H1 (cell line): ENCODE data around the gene EPG5. TPM values are rescaled to one million over a fixed set of nuclear protein-coding genes. Genes with fewer than 3 reads are reported as not detected.

Source experiments
- CTCF ChIA-PET: fragments of 300-600 bp; sonication (Branson Sonifier 250); formaldehyde crosslinking; loops from one replicate; lab custom pipeline; 2021; ENCODE audit not compliant: partially characterized antibody; lab: Charles Lee
- POLR2A ChIA-PET: fragments of 300-600 bp; sonication (Branson Sonifier 250); formaldehyde crosslinking; loops from one replicate; lab custom pipeline; 2021; ENCODE audit warnings: inconsistent platforms; ENCODE audit not compliant: partially characterized antibody; lab: Charles Lee
- DNase-seq, 2 experiments: peaks; one replicate each; pipeline versions ENCODE4 v3.0.0 to v3.0.0-alpha.2; 2010 to 2022; ENCODE audit warnings: low spot score in 2 of 2, low read depth in 1 of 2, mixed read lengths in 1 of 2
- FAIRE-seq: peaks from 2 replicates; lab custom pipeline; 2011; peaks lifted over from hg19 to GRCh38; lab: Jason Lieb, UNC
- H2AFZ ChIP-seq: 2 replicates; pipeline ENCODE4 v1.8.1; 2012; ENCODE audit warnings: low read length, inconsistent platforms
- H2AK5ac ChIP-seq: 2 replicates; pipeline ENCODE4 v1.6.1; 2013; ENCODE audit warnings: low read depth, low read length
- H2BK120ac ChIP-seq: replicated peaks from 2 replicates; pipeline ENCODE3; 2013; ENCODE audit warnings: low read depth, low read length, inconsistent platforms
- H2BK12ac ChIP-seq: 2 replicates; pipeline ENCODE4 v1.6.1; 2013; ENCODE audit warnings: low read depth, low read length
- H2BK15ac ChIP-seq: 2 replicates; pipeline ENCODE4 v1.6.1; 2013; ENCODE audit warnings: low read length
- H2BK20ac ChIP-seq: 2 replicates; pipeline ENCODE4 v1.6.1; 2013; ENCODE audit warnings: low read length
- H2BK5ac ChIP-seq: 2 replicates; pipeline ENCODE4 v1.6.1; 2013; ENCODE audit warnings: low read depth, low read length
- H3K14ac ChIP-seq: 2 replicates; pipeline ENCODE4 v1.6.1; 2013; ENCODE audit warnings: inconsistent platforms; ENCODE audit not compliant: insufficient read length
- H3K18ac ChIP-seq: 2 replicates; pipeline ENCODE4 v1.6.1; 2013; ENCODE audit warnings: low read length; ENCODE audit errors: extremely low read depth
- H3K23ac ChIP-seq: 2 replicates; pipeline ENCODE4 v1.6.1; 2013; ENCODE audit warnings: inconsistent platforms; ENCODE audit not compliant: insufficient read length
- H3K23me2 ChIP-seq: 2 replicates; pipeline ENCODE4 v1.6.1; 2013; ENCODE audit warnings: low read depth, low read length
- H3K27ac ChIP-seq: 2 replicates; pipeline ENCODE4 v1.6.1; 2011; ENCODE audit warnings: low read depth, low read length, inconsistent platforms
- H3K27me3 ChIP-seq, 4 experiments: replicated peaks in 1 of 4; 1 replicate in 1 of 4; 2 replicates in 3 of 4; pipeline versions ENCODE4 v1.6.1 to v1.8.1; 2011 to 2013; ENCODE audit warnings: low read length in 3 of 4, mild to moderate bottlenecking in 3 of 4, inconsistent platforms in 2 of 4, mixed read lengths in 2 of 4, moderate library complexity in 1 of 4; ENCODE audit not compliant: control insufficient read depth in 3 of 4, insufficient read depth in 3 of 4; ENCODE audit errors: extremely low read depth in 1 of 4
- H3K36me3 ChIP-seq, 4 experiments: 2 replicates each; pipeline versions ENCODE4 v1.6.1 to v1.8.1; 2011 to 2013; ENCODE audit warnings: mild to moderate bottlenecking in 4 of 4, low read length in 3 of 4, moderate library complexity in 2 of 4, control low read depth in 1 of 4, inconsistent platforms in 1 of 4; ENCODE audit not compliant: insufficient read depth in 4 of 4, control insufficient read depth in 2 of 4
- H3K4ac ChIP-seq: replicated peaks from 2 replicates; pipeline ENCODE3; 2013; ENCODE audit warnings: low read length, low read depth, mixed read lengths, inconsistent platforms; ENCODE audit not compliant: insufficient read length
- H3K4me1 ChIP-seq, 4 experiments: replicated peaks in 1 of 4; 1 replicate in 1 of 4; 2 replicates in 3 of 4; pipeline versions ENCODE4 v1.6.1 to v1.8.1; 2011 to 2013; ENCODE audit warnings: low read length in 3 of 4, inconsistent platforms in 2 of 4, mixed read lengths in 1 of 4; ENCODE audit not compliant: insufficient read depth in 4 of 4, control insufficient read depth in 3 of 4
- H3K4me2 ChIP-seq, 2 experiments: 2 replicates each; pipeline versions ENCODE4 v1.6.1 to v1.8.1; 2011 to 2013; ENCODE audit warnings: low read depth in 2 of 2, low read length in 2 of 2, control low read depth in 1 of 2, inconsistent platforms in 1 of 2, mild to moderate bottlenecking in 1 of 2; ENCODE audit not compliant: insufficient read depth in 1 of 2
- H3K4me3 ChIP-seq, 4 experiments: fragments of 200-600, 300-600 bp in 1 of 4; sonication (generic), shearing (Covaris generic), sonication (Bioruptor Twin) in 1 of 4; 2 replicates each; pipeline versions ENCODE4 v1.5.1 to v1.8.1; 2011 to 2016; ENCODE audit warnings: low read length in 4 of 4, low read depth in 3 of 4, control low read depth in 2 of 4, inconsistent platforms in 2 of 4, mild to moderate bottlenecking in 2 of 4, mixed read lengths in 1 of 4, moderate library complexity in 1 of 4; ENCODE audit not compliant: insufficient read depth in 2 of 4; ENCODE audit errors: extremely low read depth in 1 of 4
- H3K56ac ChIP-seq: replicated peaks from 2 replicates; pipeline ENCODE3; 2013; ENCODE audit warnings: low read depth, mild to moderate bottlenecking, mixed read lengths, low read length, inconsistent platforms; ENCODE audit not compliant: insufficient read length
- H3K79me1 ChIP-seq: 2 replicates; pipeline ENCODE4 v1.6.1; 2013; ENCODE audit warnings: low read depth, low read length, control low read depth
- H3K79me2 ChIP-seq, 2 experiments: 2 replicates each; pipeline versions ENCODE4 v1.6.1 to v1.8.1; 2012 to 2013; ENCODE audit warnings: low read length in 2 of 2, mild to moderate bottlenecking in 2 of 2, inconsistent platforms in 1 of 2; ENCODE audit not compliant: insufficient read depth in 2 of 2, control insufficient read depth in 1 of 2
- H3K9ac ChIP-seq, 4 experiments: replicated peaks in 1 of 4; 1 replicate in 1 of 4; 2 replicates in 3 of 4; pipeline versions ENCODE4 v1.6.1 to v1.8.1; 2011 to 2013; ENCODE audit warnings: low read depth in 3 of 4, low read length in 3 of 4, control low read depth in 2 of 4, mild to moderate bottlenecking in 2 of 4, moderate library complexity in 2 of 4, inconsistent platforms in 1 of 4; ENCODE audit errors: extremely low read depth in 1 of 4
- H3K9me3 ChIP-seq, 2 experiments: 2 replicates each; pipeline versions ENCODE4 v1.6.1 to v1.8.1; 2012 to 2013; ENCODE audit warnings: mild to moderate bottlenecking in 2 of 2, moderate library complexity in 2 of 2, control low read depth in 1 of 2, inconsistent platforms in 1 of 2, low read depth in 1 of 2, low read length in 1 of 2, mixed read lengths in 1 of 2; ENCODE audit not compliant: insufficient read depth in 2 of 2
- H4K20me1 ChIP-seq, 2 experiments: replicated peaks in 1 of 2; 2 replicates each; pipeline versions ENCODE3 to v1.8.1; 2011 to 2013; ENCODE audit warnings: inconsistent platforms in 2 of 2, low read length in 2 of 2, mild to moderate bottlenecking in 1 of 2; ENCODE audit not compliant: insufficient read depth in 2 of 2, control insufficient read depth in 1 of 2
- H4K5ac ChIP-seq: 2 replicates; pipeline ENCODE4 v1.6.1; 2013; ENCODE audit warnings: low read length, low read depth, mixed read lengths, inconsistent platforms; ENCODE audit not compliant: insufficient read length
- H4K8ac ChIP-seq: 2 replicates; pipeline ENCODE4 v1.8.0; 2013; ENCODE audit warnings: mild to moderate bottlenecking, moderate library complexity, low read length, inconsistent platforms; ENCODE audit not compliant: insufficient read depth; ENCODE audit errors: extremely low read depth
- H4K91ac ChIP-seq: replicated peaks from 2 replicates; pipeline ENCODE3; 2013; ENCODE audit warnings: low read length, mixed read lengths, inconsistent platforms; ENCODE audit not compliant: insufficient read length
- CTBP2 ChIP-seq: IDR thresholded peaks from 2 replicates; pipeline ENCODE4 v1.7.0; 2011; ENCODE audit warnings: borderline replicate concordance, mild to moderate bottlenecking, moderate library complexity, mixed read lengths, low read length; ENCODE audit not compliant: insufficient read depth, insufficient read length
- HDAC2 ChIP-seq, 2 experiments: fragments of 300-600 bp in 1 of 2; sonication (generic) in 1 of 2; IDR thresholded peaks; 2 replicates each; pipeline ENCODE4 v1.6.1; 2011 to 2012; ENCODE audit warnings: low read depth in 2 of 2, low read length in 2 of 2, mild to moderate bottlenecking in 2 of 2, moderate library complexity in 2 of 2, borderline replicate concordance in 1 of 2, inconsistent platforms in 1 of 2
- JUN ChIP-seq: IDR thresholded peaks from 2 replicates; pipeline ENCODE4 v1.6.1; 2011; ENCODE audit warnings: low read depth, mild to moderate bottlenecking, improper control_type of control experiment, low read length
- KDM4A ChIP-seq: IDR thresholded peaks from one replicate; pipeline ENCODE4 v1.7.1; 2012; ENCODE audit warnings: low read depth, mild to moderate bottlenecking, moderate library complexity, low read length, inconsistent platforms; ENCODE audit not compliant: severe bottlenecking
- NRF1 ChIP-seq: IDR thresholded peaks from 2 replicates; pipeline ENCODE4 v1.6.1; 2011; ENCODE audit warnings: mild to moderate bottlenecking, low read depth, low read length, improper control_type of control experiment
- RAD21 ChIP-seq, 2 experiments: IDR thresholded peaks in 1 of 2; conservative IDR thresholded peaks in 1 of 2; 2 replicates each; pipeline ENCODE4 v1.6.1; 2011; ENCODE audit warnings: low read depth in 2 of 2, low read length in 2 of 2, improper control_type of control experiment in 1 of 2, inconsistent platforms in 1 of 2, mild to moderate bottlenecking in 1 of 2, moderate library complexity in 1 of 2
- RBBP5 ChIP-seq: IDR thresholded peaks from 2 replicates; pipeline ENCODE4 v1.7.1; 2012; ENCODE audit warnings: low read depth, mild to moderate bottlenecking, inconsistent platforms, low read length, moderate library complexity, borderline replicate concordance
- SAP30 ChIP-seq: fragments of 300-600 bp; sonication (generic); IDR thresholded peaks from 2 replicates; pipeline ENCODE4 v1.7.1; 2012; ENCODE audit warnings: low read length, moderate library complexity, mild to moderate bottlenecking, inconsistent platforms; ENCODE audit not compliant: insufficient read depth, insufficient replicate concordance
- SIN3A ChIP-seq, 2 experiments: IDR thresholded peaks in 1 of 2; conservative IDR thresholded peaks in 1 of 2; 2 replicates each; pipeline ENCODE4 v1.6.1; 2011 to 2012; ENCODE audit warnings: low read length in 2 of 2, improper control_type of control experiment in 1 of 2, low read depth in 1 of 2, mild to moderate bottlenecking in 1 of 2
- SP1 ChIP-seq: IDR thresholded peaks from 2 replicates; pipeline ENCODE4 v1.6.1; 2011; ENCODE audit warnings: low read depth, low read length
- YY1 ChIP-seq: IDR thresholded peaks from 2 replicates; pipeline ENCODE4 v1.6.1; 2011; ENCODE audit warnings: low read depth, mild to moderate bottlenecking, low read length
- ZNF274 ChIP-seq: IDR thresholded peaks from 2 replicates; pipeline ENCODE4 v1.7.0; 2012; ENCODE audit warnings: low read length, borderline replicate concordance; ENCODE audit errors: extremely low read depth
- WGBS, 2 experiments: shearing (Covaris generic) in 1 of 2; methylation state at CpG; one replicate each; pipeline versions ENCODE4 v1.1.6 to v1.1.7; 2013 to 2015; ENCODE audit warnings: low lambda C conversion rate in 2 of 2, mixed read lengths in 2 of 2, inconsistent platforms in 1 of 2, low coverage in 1 of 2, missing lambda C conversion rate in 1 of 2; ENCODE audit not compliant: insufficient replicate concordance in 2 of 2, insufficient coverage in 1 of 2, insufficient read length in 1 of 2; ENCODE audit errors: extremely low coverage in 1 of 2, missing lambda C conversion rate in 1 of 2; 5-methylcytosine and 5-hydroxymethylcytosine counted together
- polyA plus RNA-seq, 7 experiments: library from polyadenylated mRNA; depleted of rRNA in 3 of 7; stranded (reverse) in 5 of 7; unstranded in 2 of 7; fragments of >200 nt in 5 of 7; fragments of 200-250 nt in 2 of 7; gene quantifications; 1 replicate in 5 of 7; 2 replicates in 1 of 7; 4 replicates in 1 of 7; pipeline versions ENCODE4 v1.2.1 to v1.2.3, GENCODE V29; 2011 to 2013; ENCODE audit warnings: missing spikeins in 2 of 7, mixed read lengths in 2 of 7
- total RNA-seq: library from RNA; stranded (reverse); fragmentation: NEBNext Ultra II Directional; extraction: Animal tissue kit (Norgen Biotek cat#: 25700); gene quantifications from 2 replicates; pipeline ENCODE4 v1.2.1, GENCODE V29; 2021

Gene EPG5
- total and polyA plus RNA-seq, 2 of the 8 experiments (the other 6 are each of a cell fraction or from before 2014, with no cell fraction given), result 14.1 to 18.3 TPM

GRCh38 chr18:46010676-46011075, 43.5 kb upstream of the EPG5 start:
- DNase-seq, result no peak
- H4K91ac ChIP-seq, result no peak overlapping the region
- H3K14ac ChIP-seq, result no peak overlapping the region
- no peaks in the 10 kb centered on the region for H3K79me1 ChIP-seq
- no peak overlapping the region for H2BK120ac ChIP-seq
- H2BK5ac ChIP-seq, result no peak overlapping the region
- no peak overlapping the region for H2BK12ac ChIP-seq
- H3K4me3 ChIP-seq, result no peak overlapping the region
- H3K27me3 ChIP-seq, result no peaks in the 10 kb centered on the region
- H3K18ac ChIP-seq, result no peak overlapping the region
- CTCF ChIA-PET, result interaction anchor here (0.6 to 1.8 kb wide), 3 partner anchors 8 to 130 kb away, joined by 3 to 4 read pairs (median 4); no protein-coding TSS in a partner anchor
- H3K79me2 ChIP-seq, result no peaks in the 10 kb centered on the region
- H3K4me2 ChIP-seq, result no peak overlapping the region
- H2AFZ ChIP-seq, result no peak overlapping the region
- no peaks in the 10 kb centered on the region for H3K9me3 ChIP-seq
- H3K27ac ChIP-seq, result no peak overlapping the region
- H3K4me1 ChIP-seq, result no peaks in the 10 kb centered on the region
- H3K56ac ChIP-seq, result no peak overlapping the region
- no peak overlapping the region for H2AK5ac ChIP-seq
- no peak overlapping the region for H2BK15ac ChIP-seq
- WGBS, 2 experiments, result 86% methylated on average over 4 of the region's 4 CpGs; no CpG with 5 or more reads in 1 of the 2 experiments
- no peak overlapping the region for H3K23ac ChIP-seq
- TF ChIP-seq KDM4A (no peak), JUN (no peak), RAD21 (IDR thresholded peaks at IDR 0.05 in 1 of 2, conservative IDR thresholded peaks at IDR 0.05 in 1 of 2; ENCODE audit: low read depth in 2 of 2, low read length in 2 of 2) (no peak), ZNF274 (no peak), SP1 (no peak), SAP30 (no peak), SIN3A (conservative IDR thresholded peaks at IDR 0.05 in 1 of 2, IDR thresholded peaks at IDR 0.05 in 1 of 2; ENCODE audit: low read depth in 1 of 2, low read length in 2 of 2) (no peak), RBBP5 (no peak), HDAC2 (IDR thresholded peaks at IDR 0.05; ENCODE audit: borderline replicate concordance in 1 of 2, low read depth in 2 of 2, low read length in 2 of 2) (no peak), NRF1 (no peak), YY1 (no peak), CTBP2 (no peak)
- TF ChIP-seq, all 59 proteins: peak for 0
- H2BK20ac ChIP-seq, result no peak overlapping the region
- POLR2A ChIA-PET, result no interaction called here
- no peak overlapping the region for H4K5ac ChIP-seq
- H4K8ac ChIP-seq, result no peak overlapping the region
- no peak overlapping the region for H3K9ac ChIP-seq
- H3K23me2 ChIP-seq, result no peaks in the 10 kb centered on the region
- H3K36me3 ChIP-seq, result no peaks in the 10 kb centered on the region
- no peaks in the 10 kb centered on the region for H4K20me1 ChIP-seq
- H3K4ac ChIP-seq, result no peak overlapping the region
- no peak for FAIRE-seq
